Mesothelial cell of epicardium (in vitro differentiated cells): Measurements from ENCODE around the gene PACS2. TPM values are rescaled to one million over a fixed set of nuclear protein-coding genes. Genes with fewer than 3 reads are reported as not detected.

Experiments
- DNase-seq, 2 experiments: peaks; one replicate each; pipeline ENCODE4 v3.0.0; 2021; ENCODE audit warnings: low spot score in 2 of 2; ENCODE audit not compliant: unreplicated experiment in 2 of 2
- H3K27ac Mint-ChIP-seq: 2 replicates; pipeline ENCODE4 v1.8.0; 2021; ENCODE audit warnings: mixed read lengths
- H3K27me3 Mint-ChIP-seq: 2 replicates; pipeline ENCODE4 v1.8.0; 2021; ENCODE audit warnings: low read depth, mixed read lengths
- H3K36me3 Mint-ChIP-seq: 2 replicates; pipeline ENCODE4 v1.8.0; 2021; ENCODE audit warnings: mixed read lengths
- H3K4me1 Mint-ChIP-seq: 2 replicates; pipeline ENCODE4 v1.8.0; 2021; ENCODE audit warnings: mixed read lengths
- H3K4me3 Mint-ChIP-seq: 2 replicates; pipeline ENCODE4 v1.8.0; 2021; ENCODE audit warnings: mild to moderate bottlenecking, moderate library complexity, mixed read lengths
- H3K9me3 Mint-ChIP-seq: 2 replicates; pipeline ENCODE4 v1.8.0; 2021; ENCODE audit warnings: mixed read lengths
- CTCF ChIP-seq: fragments of 200-600 bp; sonication (generic); IDR thresholded peaks from one replicate; pipeline ENCODE4 v1.5.0; 2021; ENCODE audit warnings: antibody characterized with exemption; ENCODE audit not compliant: unreplicated experiment
- total RNA-seq: library from RNA; stranded (reverse); gene quantifications from 3 replicates; pipeline ENCODE4 v1.2.1, GENCODE V29; 2021

The PACS2 gene
- total RNA-seq, 1 donor from 2014 or later = 147 TPM

- Mint-ChIP-seq H3K36me3 (peaks cover 2% of the 10 kb centered on the region), H3K27ac (peak overlapping the region; percentile 43), H3K4me3 (peak overlapping the region; percentile 72), H3K9me3 (no peaks in the 10 kb centered on the region), H3K4me1 (peaks cover 34% of the 10 kb centered on the region), H3K27me3 (peaks cover 3% of the 10 kb centered on the region)
- TF ChIP-seq CTCF = no peak
- DNase-seq = no peak
These were observed 104.0 kb downstream of the PACS2 start for GRCh38 chr14:105418269-105419194.

- peaks cover 2% of the 10 kb centered on the region for H3K36me3 Mint-ChIP-seq
- DNase-seq = no peak
- H3K9me3 Mint-ChIP-seq = no peaks in the 10 kb centered on the region
- no peaks in the 10 kb centered on the region for H3K27me3 Mint-ChIP-seq
- peak within 1 kb of the TSS; percentile 90 for H3K27ac Mint-ChIP-seq
- peaks cover 34% of the 10 kb centered on the region for H3K4me1 Mint-ChIP-seq
- peak within 1 kb of the TSS; percentile 84 for H3K4me3 Mint-ChIP-seq
- no peak for TF ChIP-seq CTCF
These were observed 104.9 kb downstream of the PACS2 start, which contains the start of gene MTA1 for GRCh38 chr14:105419195-105420091. TSS of gene MTA1 (plus strand) at chr14:105419827. CDS start at chr14:105420036, 209 bp downstream.

GRCh38 chr14:105420101-105420973 lies 105.8 kb downstream of the PACS2 start:
- H3K27ac Mint-ChIP-seq = peak overlapping the region; percentile 90
- no peak for DNase-seq
- H3K4me1 Mint-ChIP-seq = peaks cover 33% of the 10 kb centered on the region
- H3K27me3 Mint-ChIP-seq = no peaks in the 10 kb centered on the region
- TF ChIP-seq CTCF = no peak
- H3K36me3 Mint-ChIP-seq = peaks cover 2% of the 10 kb centered on the region
- no peaks in the 10 kb centered on the region for H3K9me3 Mint-ChIP-seq
- H3K4me3 Mint-ChIP-seq = peak overlapping the region; percentile 84

GRCh38 chr14:105420974-105421674 lies 106.6 kb downstream of the PACS2 start:
- Mint-ChIP-seq H3K27ac (peak overlapping the region; percentile 90), H3K27me3 (no peaks in the 10 kb centered on the region), H3K4me3 (peak overlapping the region; percentile 84), H3K4me1 (peaks cover 33% of the 10 kb centered on the region), H3K9me3 (no peaks in the 10 kb centered on the region), H3K36me3 (peaks cover 5% of the 10 kb centered on the region)
- TF ChIP-seq CTCF = no peak
- DNase-seq = no peak
